ENCODE results near the gene CRACR2B.

- TF ChIP-seq POLR2A (IDR thresholded peaks at IDR 0.05; ENCODE audit: control extremely low read depth in 1 of 2, low read depth in 2 of 2, low read length in 2 of 2) (peak in 1 of 2 experiments; percentile 39; a peak in 1 of 3 replicates), CREB1 (IDR thresholded peaks at IDR 0.05) (no peak)
Observed at GRCh38 chr11:797296-798092, 30.2 kb upstream of the CRACR2B start.

Measured in H1 (cell line).